HUES6 (cell line): ENCODE measurements around the gene KLHL22.
"Not testable (repeated sequence)": the region's sequence is repeated elsewhere in the genome, so short reads cannot be mapped to it uniquely, and the experiment has no call there.

ENCODE experiments used
- H3K27ac ChIP-seq: 2 replicates; pipeline ENCODE4 v1.7.0; 2013; ENCODE audit warnings: low read depth, mild to moderate bottlenecking, low read length, inconsistent platforms
- H3K27me3 ChIP-seq: 2 replicates; pipeline ENCODE4 v1.6.1; 2013; ENCODE audit warnings: low read length; ENCODE audit not compliant: control insufficient read depth, insufficient read depth
- H3K36me3 ChIP-seq: 2 replicates; pipeline ENCODE4 v1.6.1; 2013; ENCODE audit warnings: low read length; ENCODE audit not compliant: control insufficient read depth, insufficient read depth
- H3K4me1 ChIP-seq: 2 replicates; pipeline ENCODE4 v1.6.1; 2013; ENCODE audit warnings: low read length; ENCODE audit not compliant: control insufficient read depth, insufficient read depth
- H3K4me3 ChIP-seq: 2 replicates; pipeline ENCODE4 v1.5.1; 2013; ENCODE audit warnings: low read depth, low read length
- H3K9ac ChIP-seq: one replicate; pipeline ENCODE4 v1.6.1; 2013; ENCODE audit warnings: mild to moderate bottlenecking, low read length
- H3K9me3 ChIP-seq: 2 replicates; pipeline ENCODE4 v1.6.1; 2013; ENCODE audit warnings: low read depth, low read length; ENCODE audit not compliant: control insufficient read depth, insufficient read depth

KLHL22 gene

GRCh38 chr22:20494978-20495860 lies at the start of gene KLHL22:
Gene KLHL22 (minus strand): TSS chr22:20495795. CDS start chr22:20489211, 6,584 bp downstream.
- Histone ChIP-seq H3K9me3 (no peaks in the 10 kb centered on the region), H3K36me3 (peaks cover under 1% of the 10 kb centered on the region; the same call in 1 of the 2 replicates)

GRCh38 chr22:20545318-20545634 lies 49.7 kb upstream of the KLHL22 start:
- peaks cover 21% of the 10 kb centered on the region for H3K4me1 ChIP-seq
- H3K36me3 ChIP-seq: peaks cover 22% of the 10 kb centered on the region
- not testable (repeated sequence) for H3K9ac ChIP-seq, H3K27me3 ChIP-seq, H3K9me3 ChIP-seq, H3K27ac ChIP-seq, H3K4me3 ChIP-seq

More at GRCh38 chr22:20494978-20495860, at the start of gene KLHL22:
- Histone ChIP-seq H3K9ac (peak within 1 kb of the TSS; percentile 59), H3K27me3 (peaks cover 13% of the 10 kb centered on the region), H3K4me1 (peaks cover 5% of the 10 kb centered on the region; the same call in 1 of the 2 replicates), H3K27ac (no peak within 1 kb of the TSS), H3K4me3 (peak within 1 kb of the TSS; percentile 86)

GRCh38 chr22:20542736-20543135 lies 47.1 kb upstream of the KLHL22 start:
- Histone ChIP-seq H3K36me3 (peaks cover 40% of the 10 kb centered on the region), H3K27me3 (no peaks in the 10 kb centered on the region), H3K27ac (no peak overlapping the region), H3K4me1 (peaks cover 11% of the 10 kb centered on the region; the same call in 1 of the 2 replicates), H3K9ac (no peak overlapping the region), H3K9me3 (peaks cover 4% of the 10 kb centered on the region; the same call in 1 of the 2 replicates), H3K4me3 (no peak overlapping the region)

- H3K4me3 ChIP-seq: no peak overlapping the region
- H3K36me3 ChIP-seq: peaks cover 47% of the 10 kb centered on the region
- H3K9me3 ChIP-seq: peaks cover 4% of the 10 kb centered on the region; the same call in 1 of the 2 replicates
- H3K27ac ChIP-seq: no peak overlapping the region
- H3K9ac ChIP-seq: no peak overlapping the region
- peaks cover 11% of the 10 kb centered on the region; the same call in 1 of the 2 replicates for H3K4me1 ChIP-seq
- no peaks in the 10 kb centered on the region for H3K27me3 ChIP-seq
Observed at GRCh38 chr22:20542055-20542454, 46.5 kb upstream of the KLHL22 start.

- H3K4me1 ChIP-seq, H3K9ac ChIP-seq, H3K4me3 ChIP-seq, H3K27me3 ChIP-seq, H3K27ac ChIP-seq, H3K9me3 ChIP-seq: not testable (repeated sequence)
- H3K36me3 ChIP-seq: peaks cover 40% of the 10 kb centered on the region
Observed at GRCh38 chr22:20538875-20539274, 43.3 kb upstream of the KLHL22 start.

- Histone ChIP-seq H3K27me3 (no peaks in the 10 kb centered on the region), H3K4me3 (no peak overlapping the region), H3K9ac (no peak overlapping the region), H3K36me3 (peaks cover 38% of the 10 kb centered on the region), H3K9me3 (no peaks in the 10 kb centered on the region; the same call in 1 of the 2 replicates), H3K4me1 (peaks cover 3% of the 10 kb centered on the region; the same call in 1 of the 2 replicates), H3K27ac (no peak overlapping the region)
Observed at GRCh38 chr22:20537983-20538382, 42.4 kb upstream of the KLHL22 start.

- no peaks in the 10 kb centered on the region for H3K9me3 ChIP-seq
- H3K4me3 ChIP-seq: no peak overlapping the region
- H3K27me3 ChIP-seq: no peaks in the 10 kb centered on the region
- no peak overlapping the region for H3K9ac ChIP-seq
- H3K4me1 ChIP-seq: peaks cover 9% of the 10 kb centered on the region; the same call in 1 of the 2 replicates
- no peak overlapping the region for H3K27ac ChIP-seq
- H3K36me3 ChIP-seq: peaks cover 34% of the 10 kb centered on the region
Observed at GRCh38 chr22:20537325-20537756, 41.7 kb upstream of the KLHL22 start.

GRCh38 chr22:20536590-20537324 lies 41.2 kb upstream of the KLHL22 start:
- Histone ChIP-seq H3K36me3 (peaks cover 28% of the 10 kb centered on the region), H3K27me3 (no peaks in the 10 kb centered on the region), H3K4me3 (no peak overlapping the region), H3K9me3 (no peaks in the 10 kb centered on the region), H3K9ac (peak overlapping the region; percentile 38), H3K27ac (no peak overlapping the region), H3K4me1 (peaks cover 14% of the 10 kb centered on the region; the same call in 1 of the 2 replicates)

GRCh38 chr22:20533879-20534265 lies 38.3 kb upstream of the KLHL22 start:
- Histone ChIP-seq H3K4me1 (peaks cover 33% of the 10 kb centered on the region), H3K27ac (no peak overlapping the region), H3K27me3 (no peaks in the 10 kb centered on the region), H3K36me3 (peaks cover 20% of the 10 kb centered on the region), H3K9me3 (no peaks in the 10 kb centered on the region), H3K9ac (no peak overlapping the region), H3K4me3 (no peak overlapping the region)

- Histone ChIP-seq H3K36me3 (peaks cover 21% of the 10 kb centered on the region), H3K9ac (no peak overlapping the region), H3K27ac (no peak overlapping the region), H3K4me1 (peaks cover 33% of the 10 kb centered on the region), H3K4me3 (no peak overlapping the region), H3K9me3 (no peaks in the 10 kb centered on the region), H3K27me3 (no peaks in the 10 kb centered on the region)
Observed at GRCh38 chr22:20533095-20533878, 37.7 kb upstream of the KLHL22 start.
